Ecto neural progenitor cell (in vitro differentiated cells): ENCODE measurements around the gene TIMMDC1.
"Not testable (repeated sequence)": the region's sequence is repeated elsewhere in the genome, so short reads cannot be mapped to it uniquely, and the experiment has no call there.

ENCODE experiments used
- DNase-seq: peaks from one replicate; pipeline ENCODE4 v3.0.0-alpha.2; 2018; ENCODE audit warnings: low spot score

TIMMDC1 gene

GRCh38 chr3:119510690-119511089, 12.3 kb downstream of the TIMMDC1 start:
- no peak for DNase-seq

- DNase-seq: no peak
Observed at GRCh38 chr3:119514637-119515036, 16.3 kb downstream of the TIMMDC1 start.

GRCh38 chr3:119517112-119517511, 18.8 kb downstream of the TIMMDC1 start:
- no peak for DNase-seq

- DNase-seq: no peak
Observed at GRCh38 chr3:119518026-119518425, 19.7 kb downstream of the TIMMDC1 start.

- DNase-seq: no peak
Observed at GRCh38 chr3:119524931-119525662, 26.8 kb downstream of the TIMMDC1 start.

GRCh38 chr3:119527714-119528113, 29.4 kb downstream of the TIMMDC1 start:
- no peak for DNase-seq

GRCh38 chr3:119529883-119530282, 31.5 kb downstream of the TIMMDC1 start:
- DNase-seq: no peak

GRCh38 chr3:119530456-119530855, 32.1 kb downstream of the TIMMDC1 start:
- DNase-seq: no peak

- no peak for DNase-seq
Observed at GRCh38 chr3:119531151-119531550, 32.8 kb downstream of the TIMMDC1 start.

- no peak for DNase-seq
Observed at GRCh38 chr3:119534296-119534695, 35.9 kb downstream of the TIMMDC1 start.

- no peak for DNase-seq
Observed at GRCh38 chr3:119536757-119537156, 38.4 kb downstream of the TIMMDC1 start.

- no peak for DNase-seq
Observed at GRCh38 chr3:119538772-119539171, 40.4 kb downstream of the TIMMDC1 start.

- DNase-seq: no peak
Observed at GRCh38 chr3:119541547-119541946, 43.2 kb downstream of the TIMMDC1 start.

- DNase-seq: no peak
Observed at GRCh38 chr3:119542168-119542767, 43.9 kb downstream of the TIMMDC1 start.

- no peak for DNase-seq
Observed at GRCh38 chr3:119543147-119543546, 44.8 kb downstream of the TIMMDC1 start.

GRCh38 chr3:119547227-119547626, 48.9 kb downstream of the TIMMDC1 start:
- DNase-seq: no peak

GRCh38 chr3:119548341-119548740, 50.0 kb downstream of the TIMMDC1 start:
- DNase-seq: no peak

- DNase-seq: no peak
Observed at GRCh38 chr3:119550192-119550910, 52.0 kb downstream of the TIMMDC1 start.

GRCh38 chr3:119551598-119551997, 53.3 kb downstream of the TIMMDC1 start:
- DNase-seq: no peak

- not testable (repeated sequence) for DNase-seq
Observed at GRCh38 chr3:119552928-119553327, 54.6 kb downstream of the TIMMDC1 start.

- DNase-seq: no peak
Observed at GRCh38 chr3:119553823-119554415, 55.6 kb downstream of the TIMMDC1 start.

- DNase-seq: no peak
Observed at GRCh38 chr3:119555309-119555735, 57.0 kb downstream of the TIMMDC1 start.

GRCh38 chr3:119555929-119556328, 57.6 kb downstream of the TIMMDC1 start:
- no peak for DNase-seq
